Panc1 (cell line): ENCODE data around the gene HES4. TPM values are rescaled to one million over a fixed set of nuclear protein-coding genes. Genes with fewer than 3 reads are reported as not detected.

ENCODE experiments used
- ATAC-seq: fragments of 200-7000 bp; cut with Tn5 transposase; 2 replicates; pipeline ENCODE4 v1.9.1; 2020; ENCODE audit warnings: mild to moderate bottlenecking, moderate library complexity
- BruUV-seq: library from RNA; stranded (reverse); fragments of 400-500 nt; replicated peaks from 2 replicates; lab custom pipeline; 2021; lab: Mats Ljungman, UMichigan
- CTCF ChIA-PET: fragments of 300-600 bp; sonication (Branson Sonifier 250); formaldehyde crosslinking; loops from one replicate; lab custom pipeline; 2022; ENCODE audit warnings: antibody characterized with exemption; lab: Charles Lee
- POLR2A ChIA-PET: fragments of 300-600 bp; sonication (Branson Sonifier 250); formaldehyde crosslinking; loops from one replicate; lab custom pipeline; 2022; ENCODE audit warnings: antibody characterized with exemption; lab: Charles Lee
- DNase-seq: peaks from one replicate; pipeline ENCODE4 v3.0.0-alpha.2; 2010; ENCODE audit warnings: low read depth, low spot score
- H3K27ac ChIP-seq: 2 replicates; pipeline ENCODE4 v1.5.1; 2011; ENCODE audit warnings: mild to moderate bottlenecking, low read length, inconsistent platforms
- H3K27me3 ChIP-seq: fragments of 200-500 bp; sonication (Bioruptor generic); 2 replicates; pipeline ENCODE4 v1.6.0; 2014; ENCODE audit warnings: low read length, inconsistent platforms; ENCODE audit not compliant: control insufficient read depth, insufficient read depth
- H3K36me3 ChIP-seq: fragments of 200-500 bp; sonication (Bioruptor generic); 2 replicates; pipeline ENCODE4 v1.5.1; 2014; ENCODE audit warnings: inconsistent platforms, mild to moderate bottlenecking, low read length, moderate library complexity; ENCODE audit not compliant: control insufficient read depth, insufficient read depth
- H3K4me1 ChIP-seq: 2 replicates; pipeline ENCODE4 v1.5.1; 2011; ENCODE audit warnings: inconsistent platforms, mild to moderate bottlenecking, low read length, moderate library complexity; ENCODE audit not compliant: control insufficient read depth, insufficient read depth
- H3K4me3 ChIP-seq, 2 experiments: 2 replicates each; pipeline ENCODE4 v1.5.1; 2011 to 2012; ENCODE audit warnings: low read depth in 2 of 2, low read length in 2 of 2, mild to moderate bottlenecking in 2 of 2, inconsistent platforms in 1 of 2, moderate library complexity in 1 of 2
- H3K9me3 ChIP-seq: fragments of 200-500 bp; sonication (Bioruptor generic); 2 replicates; pipeline ENCODE4 v1.5.1; 2014; ENCODE audit warnings: low read depth, mild to moderate bottlenecking, inconsistent platforms, low read length, moderate library complexity; ENCODE audit not compliant: control insufficient read depth, insufficient read depth
- CTCF ChIP-seq: fragments of 450-650 bp; IDR thresholded peaks from 2 replicates; pipeline ENCODE4 v1.5.1; 2017; ENCODE audit warnings: mild to moderate bottlenecking
- POLR2AphosphoS5 ChIP-seq: IDR thresholded peaks from 2 replicates; pipeline ENCODE4 v1.6.1; 2012; ENCODE audit warnings: mild to moderate bottlenecking, low read depth, low read length, moderate library complexity
- REST ChIP-seq, 2 experiments: IDR thresholded peaks; 2 replicates each; pipeline ENCODE4 v1.6.1; 2011 to 2012; ENCODE audit warnings: low read depth in 2 of 2, control low read depth in 1 of 2, low read length in 1 of 2, mild to moderate bottlenecking in 1 of 2, moderate library complexity in 1 of 2; ENCODE audit not compliant: insufficient read depth in 1 of 2
- SIN3A ChIP-seq: IDR thresholded peaks from 2 replicates; pipeline ENCODE4 v1.6.1; 2012; ENCODE audit warnings: low read depth, mild to moderate bottlenecking, low read length, moderate library complexity, borderline replicate concordance; ENCODE audit not compliant: insufficient read depth
- TCF7L2 ChIP-seq: IDR thresholded peaks from 2 replicates; pipeline ENCODE4 v1.6.1; 2011; ENCODE audit warnings: mild to moderate bottlenecking, low read depth, low read length, inconsistent platforms
- in situ Hi-C: cut with HindIII; loops from 2 replicates; pipeline ENCODE4 v1.10.0; 2016; ENCODE audit warnings: low sequenced_read_pairs, low pct_unique_long_range_greater_than_20kb
- intact Hi-C: fragments of 100-400 bp; cut with micrococcal nuclease; formaldehyde crosslinking; loops from one replicate; pipeline ENCODE4 v1.10.0; 2022; ENCODE audit not compliant: unreplicated experiment
- total RNA-seq: library from RNA; stranded (reverse); gene quantifications from one replicate; pipeline ENCODE4 v1.2.1, GENCODE V29; 2021; ENCODE audit not compliant: unreplicated experiment

Gene HES4
- total RNA-seq, 1 experiment from 2014 or later, result 74.2 TPM

GRCh38 chr1:997713-997992, 2.2 kb downstream of the HES4 start:
- POLR2A ChIA-PET, result no interaction called here
- no peaks in the 10 kb centered on the region; the same call in 1 of the 2 replicates for H3K36me3 ChIP-seq
- in situ Hi-C loops, result no loop called here
- CTCF ChIA-PET, result interaction anchor here (1.4 kb wide), 1 partner anchor 13 kb away, joined by 4 read pairs; no protein-coding TSS in a partner anchor
- H3K4me3 ChIP-seq, result peak overlapping the region; percentile 8 to 56; a peak in 2 of 4 replicates
- ATAC-seq (no peak), DNase-seq (no peak)
- no TSS peak for BruUV-seq
- TF ChIP-seq REST (IDR thresholded peaks at IDR 0.05; ENCODE audit: insufficient read depth in 1 of 2, low read depth in 2 of 2, low read length in 1 of 2) (no peak), POLR2AphosphoS5 (0 out of 2 replicates have a peak, but pooled peaks have one; percentile 12), SIN3A (no peak), CTCF (no peak)
- intact Hi-C loops, result no loop called here
- peaks cover 16% of the 10 kb centered on the region for H3K4me1 ChIP-seq
- H3K9me3 ChIP-seq, result no peaks in the 10 kb centered on the region
- no peaks in the 10 kb centered on the region for H3K27me3 ChIP-seq
- H3K27ac ChIP-seq, result peak overlapping the region; percentile 59; the same call in 1 of the 2 replicates

- no peak for TF ChIP-seq CTCF
- no peak for TF ChIP-seq SIN3A
- TF ChIP-seq REST (IDR thresholded peaks at IDR 0.05; ENCODE audit: insufficient read depth in 1 of 2, low read depth in 2 of 2, low read length in 1 of 2), result no peak
- no peak for TF ChIP-seq POLR2AphosphoS5
- TF ChIP-seq TCF7L2, result no peak
- BruUV-seq, result no TSS peak
- Histone ChIP-seq H3K36me3 (no peaks in the 10 kb centered on the region; the same call in 1 of the 2 replicates), H3K4me3 (peak overlapping the region in 1 of 2 experiments; percentile 8; a peak in 1 of 4 replicates), H3K4me1 (peaks cover 16% of the 10 kb centered on the region), H3K27me3 (no peaks in the 10 kb centered on the region), H3K27ac (peak overlapping the region; percentile 59; the same call in 1 of the 2 replicates), H3K9me3 (no peaks in the 10 kb centered on the region)
- ChIA-PET POLR2A (no interaction called here), CTCF (interaction anchor here (1.4 kb wide), 1 partner anchor 13 kb away, joined by 4 read pairs; no protein-coding TSS in a partner anchor)
- DNase-seq, result no peak
- intact Hi-C loops (no loop called here), in situ Hi-C loops (no loop called here)
- ATAC-seq, result no peak
Measured at GRCh38 chr1:996851-997712, 2.8 kb downstream of the HES4 start.
